SH-SY5Y (cell line): ENCODE data around the gene UAP1L1.

ENCODE experiments used
- GATA2 ChIP-seq: IDR thresholded peaks from 2 replicates; pipeline ENCODE4 v1.6.1; 2011; ENCODE audit warnings: mild to moderate bottlenecking, low read depth, low read length
- GATA3 ChIP-seq: IDR thresholded peaks from 2 replicates; pipeline ENCODE4 v1.6.1; 2011; ENCODE audit warnings: low read depth, mild to moderate bottlenecking, low read length, moderate library complexity

Gene UAP1L1

GRCh38 chr9:137077010-137077747 is at the start of gene UAP1L1:
Gene UAP1L1 (plus strand): TSS chr9:137077517. CDS start chr9:137077533, 16 bp downstream.
- no peak for TF ChIP-seq GATA3
- no peak for TF ChIP-seq GATA2

GRCh38 chr9:137028263-137029057 is 48.9 kb upstream of the UAP1L1 start:
- TF ChIP-seq GATA2 (no peak), GATA3 (no peak)

DNA sequence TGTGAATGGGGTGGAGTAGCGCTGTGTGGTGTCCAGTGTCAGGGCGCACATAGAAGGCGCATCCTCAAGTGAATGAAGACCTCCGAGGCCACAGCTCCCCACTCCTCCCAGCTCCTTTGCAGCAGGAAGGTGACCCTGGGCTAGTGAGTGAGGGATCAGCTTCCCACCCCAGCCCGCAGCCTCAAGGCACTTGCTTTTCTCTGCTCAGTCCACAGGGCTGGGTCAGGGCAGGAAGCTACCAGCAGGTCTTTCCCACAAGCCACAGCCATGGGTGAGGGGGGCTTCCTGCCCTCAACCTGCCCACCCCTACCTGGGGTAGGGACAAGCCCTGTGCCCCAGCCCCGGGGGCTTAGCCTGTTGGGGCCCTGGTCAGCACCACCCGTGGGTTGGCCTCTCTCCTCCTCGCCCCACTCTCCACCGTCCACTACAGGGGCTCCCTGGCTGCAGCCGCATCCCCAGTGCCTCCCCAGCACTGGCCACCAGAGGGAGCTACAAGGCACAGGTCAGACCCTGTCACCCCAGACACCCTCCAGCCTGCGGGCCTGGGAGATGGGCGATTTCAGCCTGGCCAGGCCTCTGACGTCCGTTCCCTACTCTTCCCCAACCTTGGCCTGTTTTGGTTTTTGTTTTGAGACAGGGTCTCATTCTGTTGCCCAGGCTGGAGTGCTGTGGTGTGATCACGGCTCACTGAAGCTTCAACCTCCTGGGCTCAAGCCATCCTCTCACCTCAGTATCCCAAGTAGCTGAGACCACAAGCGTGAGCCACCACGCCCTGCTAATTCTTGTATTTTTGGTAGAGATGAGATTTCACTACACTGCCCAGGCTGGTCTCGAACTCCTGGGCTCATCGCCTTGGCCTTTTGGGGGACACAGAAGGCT is 48.0 kb upstream of the UAP1L1 start:
- TF ChIP-seq GATA2 (no peak), GATA3 (no peak)

DNA sequence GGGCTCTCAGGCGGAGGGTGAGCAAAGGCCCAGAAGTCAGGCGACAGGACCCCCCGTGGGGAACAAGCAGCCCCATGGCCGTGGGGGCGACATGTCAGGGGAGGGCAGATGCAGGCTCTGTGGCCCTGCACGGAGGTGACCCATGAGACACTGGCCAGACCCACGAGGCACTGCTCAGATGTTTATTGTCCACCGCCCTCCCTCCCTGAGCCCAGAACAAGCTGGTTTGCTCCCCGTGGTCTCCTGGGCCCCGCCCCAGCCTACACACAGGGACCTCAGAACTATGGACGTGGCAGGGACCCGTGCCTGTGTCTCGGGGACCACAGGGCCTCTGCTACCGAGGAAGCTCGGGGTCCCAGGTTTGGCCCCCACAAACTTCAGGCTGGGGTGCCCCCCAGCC is 47.3 kb upstream of the UAP1L1 start:
- TF ChIP-seq GATA3 (no peak), GATA2 (no peak)

DNA sequence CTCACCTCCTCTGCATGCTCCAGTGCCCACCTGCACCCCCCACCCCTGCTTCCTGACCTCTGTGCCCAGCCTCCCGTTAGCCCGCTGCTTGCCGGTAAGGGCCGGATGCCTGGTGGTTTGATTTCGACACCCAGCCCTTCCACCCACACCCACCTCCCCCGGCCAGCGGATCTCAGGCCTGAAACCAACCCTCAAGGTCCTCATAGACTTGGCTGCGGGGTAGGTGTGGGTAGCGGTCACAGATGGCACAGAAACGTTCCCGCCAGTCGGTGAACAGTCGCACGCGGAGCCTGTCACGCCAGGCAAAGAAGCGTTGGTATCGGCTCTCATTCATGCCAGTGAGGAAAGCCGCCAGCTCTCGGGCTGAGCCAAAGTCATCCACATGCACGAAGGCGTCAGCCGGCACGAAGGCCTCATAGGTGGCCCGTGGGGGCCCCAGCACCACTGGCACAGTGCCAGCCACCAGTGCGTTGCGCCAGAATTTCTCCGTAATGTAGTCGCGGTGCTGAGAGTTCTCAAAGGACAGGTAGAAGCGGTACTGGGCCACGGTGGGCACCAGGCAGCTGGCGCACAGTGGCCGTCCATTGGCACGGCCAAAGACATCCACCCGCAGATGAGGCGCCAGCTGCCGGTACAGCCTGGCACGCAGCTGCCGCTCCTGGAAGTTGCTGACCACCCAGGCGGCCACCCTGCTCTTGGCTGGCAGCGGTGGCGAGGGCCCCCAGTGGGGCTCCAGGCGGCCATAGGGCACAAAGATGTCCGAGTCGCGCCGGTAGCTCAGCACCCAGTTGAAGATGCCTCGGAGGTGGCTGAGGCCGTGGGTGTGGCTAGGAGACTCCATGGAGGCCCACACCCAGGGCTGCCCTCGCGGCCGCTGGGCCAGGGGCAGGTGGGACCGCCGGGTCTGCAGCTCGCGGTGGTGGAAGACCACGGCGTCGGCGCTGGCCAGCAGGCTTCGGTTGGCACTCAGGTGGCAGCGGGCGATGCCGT is 46.5 kb upstream of the UAP1L1 start:
- TF ChIP-seq GATA3 (no peak), GATA2 (no peak)

DNA sequence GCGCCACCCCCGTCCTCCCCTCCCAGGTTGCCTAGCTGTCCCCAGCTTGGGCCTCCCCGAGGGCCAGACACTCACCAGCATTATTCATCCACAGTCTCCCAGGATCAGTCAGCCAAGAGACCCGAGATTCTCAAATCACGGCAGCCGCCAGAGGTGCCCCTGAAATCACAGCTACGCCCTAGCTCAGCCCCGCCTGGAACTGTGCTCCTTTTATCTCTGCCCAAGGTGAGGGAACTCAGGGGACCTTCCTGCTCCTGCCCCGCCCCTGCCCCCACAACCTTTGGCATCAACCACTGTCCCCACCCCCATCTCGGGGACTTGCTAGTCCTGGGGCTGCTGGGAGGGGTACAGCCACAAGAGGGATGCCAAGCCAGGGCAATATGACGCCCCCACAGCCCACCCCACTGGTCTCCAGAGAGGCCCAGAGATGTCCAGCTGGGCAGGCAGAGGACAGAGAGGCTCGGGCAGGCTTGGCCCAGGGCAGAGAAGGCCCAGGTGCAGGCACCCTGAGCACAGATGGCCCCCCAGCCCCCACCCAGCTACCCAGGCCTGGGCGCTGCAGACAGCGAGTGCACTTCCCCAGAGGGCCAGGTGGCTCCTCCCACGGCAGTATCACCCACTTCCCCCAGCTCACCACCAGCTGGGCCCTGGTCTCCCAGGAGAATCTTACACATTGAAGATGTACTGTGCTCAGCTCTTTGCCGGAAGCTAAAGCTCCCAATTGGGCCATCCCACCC is 45.2 kb upstream of the UAP1L1 start, which contains the start of gene FUT7:
TSS of gene FUT7 (minus strand) at position 185 of the 737 bp plus-strand sequence. CDS start at position 88, 97 bp downstream.
- TF ChIP-seq GATA2: no peak

GRCh38 chr9:137032858-137033257 is 44.5 kb upstream of the UAP1L1 start:
- TF ChIP-seq GATA2: no peak
- no peak for TF ChIP-seq GATA3

GRCh38 chr9:137034039-137034708 is 43.1 kb upstream of the UAP1L1 start:
- TF ChIP-seq GATA2 (no peak), GATA3 (no peak)

DNA sequence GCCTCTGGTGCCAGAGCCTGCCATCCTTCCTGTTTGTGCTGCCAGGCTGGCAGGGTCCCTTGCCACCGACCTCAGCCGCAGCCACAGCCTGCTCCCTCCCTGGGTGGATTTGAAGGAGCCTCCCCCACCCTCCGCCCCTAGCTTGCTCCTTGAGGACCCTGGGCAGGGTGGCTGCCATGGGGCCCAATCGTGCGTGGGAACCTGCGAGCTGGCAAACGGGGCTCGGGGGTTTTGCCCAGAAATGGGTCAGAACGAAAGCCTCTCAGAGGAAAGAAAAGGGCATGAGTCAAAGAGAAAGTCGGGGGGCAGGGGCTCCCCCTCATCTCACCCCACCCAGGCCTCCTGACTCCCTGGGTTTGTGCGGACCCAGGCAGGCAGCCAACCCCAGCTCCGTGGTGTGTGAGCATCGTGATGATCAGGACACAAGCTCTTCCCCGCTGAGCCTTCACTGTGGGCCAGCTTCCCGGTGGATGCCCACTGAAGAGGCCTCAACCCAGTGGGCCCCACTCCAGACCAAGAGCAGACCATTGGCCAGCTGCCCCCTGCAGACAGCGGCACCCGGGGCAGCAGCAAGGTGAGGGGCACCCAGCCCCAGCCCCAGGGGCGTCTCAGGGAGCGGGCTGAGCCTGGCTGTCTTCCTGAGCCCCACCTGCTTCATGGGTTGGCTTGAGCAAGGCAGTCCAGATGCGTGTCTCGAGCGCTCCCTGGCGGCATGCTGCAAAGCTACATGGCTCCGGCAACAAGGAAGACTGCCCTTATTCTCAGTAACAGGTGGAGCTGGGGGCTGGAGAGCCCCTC is 42.4 kb upstream of the UAP1L1 start:
- TF ChIP-seq GATA3 (no peak), GATA2 (no peak)

DNA sequence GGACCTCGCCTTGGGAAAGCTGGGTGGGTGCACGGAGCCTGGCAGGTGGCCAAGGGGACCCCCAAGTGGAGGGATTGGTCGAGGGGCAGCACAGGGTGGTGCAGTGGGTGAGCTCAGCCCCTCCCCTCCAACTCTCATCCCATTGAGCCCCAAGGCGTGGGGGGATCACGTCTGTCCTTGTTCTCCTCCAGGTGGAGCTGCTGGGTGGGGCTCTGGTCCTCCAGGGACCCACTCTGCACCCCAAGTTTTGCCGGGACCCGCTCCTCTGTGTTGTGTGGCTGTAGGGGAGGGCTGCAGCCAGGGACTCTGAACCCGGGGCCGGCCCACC is 41.8 kb upstream of the UAP1L1 start:
- no peak for TF ChIP-seq GATA3
- no peak for TF ChIP-seq GATA2

DNA sequence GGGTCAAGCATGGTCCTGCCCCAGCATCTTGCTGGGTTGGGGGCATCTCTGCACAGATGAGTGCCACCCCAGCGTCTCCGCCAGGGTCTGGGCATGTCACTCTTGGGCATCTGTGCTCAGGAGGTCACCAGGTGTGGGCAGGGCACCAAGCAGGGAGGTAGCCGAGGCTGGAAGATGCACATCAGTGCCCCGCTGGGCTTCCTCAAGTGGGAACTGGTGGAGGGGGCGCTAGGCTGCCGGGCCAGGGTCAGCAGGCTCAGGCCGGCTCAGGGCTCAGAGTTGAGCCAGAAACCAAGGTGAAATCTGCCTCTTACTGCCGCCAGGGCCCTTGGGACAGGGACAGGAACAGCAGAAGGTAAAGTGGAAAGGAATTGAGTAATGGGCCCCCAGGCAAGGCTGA is 41.4 kb upstream of the UAP1L1 start:
- TF ChIP-seq GATA3 (no peak), GATA2 (no peak)

DNA sequence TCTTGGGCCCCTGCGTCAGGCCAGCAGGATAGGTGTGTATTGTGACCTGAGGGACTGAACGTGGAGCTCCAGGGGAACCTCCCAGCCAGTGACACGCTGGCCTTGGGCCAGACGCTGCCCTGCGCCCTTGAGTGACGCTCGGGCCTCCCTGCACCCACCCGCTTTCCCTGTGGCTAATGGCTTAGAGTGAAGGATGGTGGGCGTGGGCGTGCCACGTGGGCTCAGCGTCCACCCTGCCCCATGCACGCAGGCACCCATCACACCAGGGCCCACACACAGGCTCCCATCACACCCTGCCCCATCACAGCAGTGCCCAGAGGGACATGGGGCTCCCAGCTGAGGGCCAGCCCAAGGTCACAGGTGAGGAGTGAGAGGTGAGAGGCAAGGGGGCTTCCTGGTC is 40.3 kb upstream of the UAP1L1 start:
- TF ChIP-seq GATA3 (no peak), GATA2 (no peak)
